NCI-H524 treated with DMSO at 0.1 percent for 48 hours (cell line): ENCODE results near the gene SLC16A9.
A peak's percentile ranks its signal among the peaks of the same experiment; 100 is the strongest.
"Not testable (repeated sequence)": the region's sequence is repeated elsewhere in the genome, so short reads cannot be mapped to it uniquely, and the experiment has no call there.

ENCODE experiments used
- DNase-seq: peaks from one replicate; lab custom pipeline; 2025; lab: John Stamatoyannopoulos, UW

SLC16A9 gene

DNA sequence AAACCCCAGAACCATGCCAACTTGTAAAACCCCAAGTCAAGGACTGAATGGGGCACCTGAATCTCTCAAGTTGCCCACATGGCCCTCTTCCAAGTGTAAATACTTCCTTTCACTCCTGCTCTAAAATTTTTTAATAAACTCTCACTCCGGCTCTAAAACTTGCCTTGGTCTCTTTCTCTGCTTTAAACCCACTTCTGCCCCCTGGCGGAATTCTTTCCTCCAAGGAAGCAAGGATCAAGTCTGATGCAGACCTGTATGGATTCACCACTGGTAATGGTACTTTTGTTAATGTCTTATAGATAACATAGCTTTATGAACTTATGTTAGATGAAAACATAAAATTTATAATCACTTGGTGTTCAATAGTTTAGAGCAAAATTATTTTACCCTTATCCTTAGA is 33.8 kb downstream of the SLC16A9 start:
- DNase-seq = no peak

DNA sequence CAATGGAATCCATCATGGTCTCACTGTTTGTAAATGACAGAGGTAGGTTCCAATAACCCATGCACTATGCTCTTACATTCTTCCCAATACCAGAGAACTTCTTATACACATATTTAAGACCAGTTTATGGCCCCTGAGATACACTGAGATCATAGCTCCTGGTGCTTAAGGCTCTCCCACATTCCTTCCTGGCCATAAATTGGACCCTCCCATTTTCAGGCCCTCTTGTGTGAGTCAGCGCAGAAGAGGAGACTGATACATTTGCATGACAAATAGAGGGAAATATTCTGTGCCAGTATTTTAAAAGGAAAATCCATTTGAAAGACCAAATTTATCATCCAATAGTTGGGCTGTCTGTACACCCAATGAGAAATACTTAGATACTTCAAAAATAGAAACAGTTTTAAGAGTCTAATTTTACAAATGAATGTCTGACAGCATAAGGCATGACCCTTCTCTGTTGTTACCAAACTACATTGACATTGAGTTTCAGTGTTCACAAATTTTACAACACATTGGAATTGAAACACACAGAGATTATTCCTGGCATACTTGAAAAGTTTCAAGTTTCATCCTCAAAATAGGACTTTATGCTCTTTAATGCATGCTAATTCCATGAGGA is 35.3 kb downstream of the SLC16A9 start:
- no peak for DNase-seq

DNA sequence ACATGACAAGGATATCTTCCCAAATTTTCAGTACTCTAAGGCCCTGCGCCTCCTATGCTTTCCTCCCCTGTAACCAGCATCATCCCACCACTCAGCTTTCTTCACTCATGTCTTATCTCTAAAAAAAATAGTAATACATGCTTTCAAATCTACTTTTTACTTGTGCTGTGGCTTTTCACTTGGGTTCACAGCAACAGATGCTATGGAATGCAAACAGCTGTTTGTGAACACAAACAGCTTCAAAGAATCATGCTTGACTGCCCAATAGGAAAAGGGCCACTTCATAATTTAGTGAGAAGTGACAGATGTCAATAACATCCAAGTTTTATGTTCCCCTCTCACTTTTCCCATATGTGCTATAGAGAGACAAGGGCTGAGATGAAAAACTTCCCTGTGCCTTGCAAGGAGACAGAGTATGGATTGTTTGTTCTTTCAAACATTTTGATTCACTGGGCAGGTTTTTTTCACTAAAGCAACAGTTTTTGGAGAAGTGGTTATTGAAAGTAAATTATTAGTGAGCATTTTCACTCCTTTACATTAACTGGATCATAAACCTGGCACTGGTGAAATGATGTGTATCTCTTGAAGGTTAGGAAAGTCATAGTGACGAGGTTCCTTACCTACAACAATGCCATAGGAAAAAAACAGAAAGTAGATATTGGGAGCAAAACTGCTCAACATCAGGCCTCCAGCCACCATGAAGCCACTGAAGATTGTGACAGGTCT is 37.3 kb downstream of the SLC16A9 start:
- DNase-seq = no peak

DNA sequence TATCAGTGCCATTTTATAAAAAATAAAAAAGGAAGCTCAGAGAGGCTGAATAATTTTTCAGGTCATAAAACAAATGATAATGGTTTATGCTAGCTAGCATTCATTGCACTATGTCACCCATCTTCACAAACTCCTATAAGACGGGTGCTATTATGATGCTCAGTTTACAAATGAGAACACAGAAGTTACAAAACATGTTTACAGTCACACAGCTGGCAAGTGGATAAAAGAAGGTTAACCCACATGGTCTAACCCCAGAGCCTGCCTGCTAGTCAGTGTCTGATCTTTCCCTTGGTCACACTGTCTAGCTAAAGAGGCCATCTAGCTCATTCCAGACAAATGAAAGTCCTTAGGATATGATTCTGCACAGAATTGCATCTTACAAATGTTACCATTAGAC is 39.4 kb downstream of the SLC16A9 start:
- DNase-seq = no peak

DNA sequence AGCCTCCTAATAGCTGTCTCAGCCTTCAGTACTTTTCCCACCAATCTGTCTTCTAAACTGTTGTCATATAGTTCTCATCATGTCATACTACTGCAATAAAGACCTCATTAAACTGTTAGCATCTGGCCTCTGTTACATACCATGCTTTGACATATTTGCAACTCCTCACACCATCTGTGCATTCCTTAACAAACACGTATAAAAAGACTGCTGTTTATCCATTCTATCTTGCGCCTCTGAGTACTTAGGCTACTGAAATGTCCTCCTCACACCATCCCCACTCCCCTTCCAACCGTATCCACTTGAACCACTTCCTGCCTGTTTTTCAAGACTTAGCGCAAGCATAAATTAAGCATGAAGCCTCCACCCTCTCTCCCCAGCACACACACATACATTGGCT is 41.6 kb downstream of the SLC16A9 start:
- peak; percentile 93 for DNase-seq

DNA sequence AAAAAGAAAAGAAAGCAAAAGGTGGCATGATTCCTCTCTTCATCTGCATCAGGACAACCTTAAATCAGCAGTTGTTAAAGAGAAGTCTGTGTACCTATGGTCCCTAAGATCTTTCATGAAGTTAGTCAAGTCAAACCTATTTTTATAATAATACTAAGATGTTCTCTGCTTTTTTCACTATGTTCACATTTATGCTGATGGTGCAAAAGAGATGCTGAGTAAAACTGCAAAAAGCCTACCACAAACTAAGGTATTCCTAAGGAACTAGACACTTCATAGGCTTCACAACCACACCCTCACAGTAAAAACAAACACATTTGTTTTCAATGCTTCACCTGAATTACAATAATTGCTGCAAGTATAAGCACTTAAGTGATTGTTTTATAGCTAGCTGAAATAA is 43.3 kb downstream of the SLC16A9 start:
- DNase-seq = no peak

DNA sequence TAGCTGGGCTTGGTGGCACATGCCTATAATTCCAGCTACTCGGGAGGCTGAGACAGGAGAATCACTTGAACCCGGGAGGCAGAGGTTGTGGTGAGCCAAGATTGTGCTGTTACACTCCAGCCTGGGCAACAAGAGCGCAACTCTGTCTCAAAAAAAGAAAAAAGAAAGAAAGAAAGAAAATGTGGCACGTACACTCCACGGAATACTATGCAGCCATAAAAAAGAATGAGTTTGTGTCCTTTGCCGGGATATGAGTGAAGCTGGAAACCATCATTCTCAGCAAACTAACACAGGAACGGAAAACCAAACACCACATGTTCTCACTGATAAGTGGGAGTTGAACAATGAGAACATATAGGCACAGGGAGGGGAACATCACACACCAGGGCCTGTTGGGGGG is 46.4 kb downstream of the SLC16A9 start:
- DNase-seq = not testable (repeated sequence)

DNA sequence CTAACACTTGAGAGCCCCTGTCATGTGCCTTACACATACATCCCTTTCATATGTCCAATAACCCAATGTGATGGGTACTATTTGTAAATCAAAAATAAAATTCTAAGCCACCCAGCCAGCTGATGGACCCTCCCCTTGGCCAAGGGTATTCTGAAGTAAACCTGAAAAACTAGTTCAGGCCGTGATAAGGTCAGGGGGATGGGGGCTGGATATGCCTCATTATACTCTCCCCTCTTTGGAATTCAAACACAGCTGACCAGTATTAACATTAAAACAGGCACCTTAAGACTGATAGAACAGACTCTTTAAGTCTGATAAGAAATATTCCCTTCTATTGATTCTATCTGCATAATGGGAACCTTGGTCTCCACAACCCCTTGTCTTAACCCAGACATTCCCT is 51.9 kb downstream of the SLC16A9 start:
- no peak for DNase-seq

DNA sequence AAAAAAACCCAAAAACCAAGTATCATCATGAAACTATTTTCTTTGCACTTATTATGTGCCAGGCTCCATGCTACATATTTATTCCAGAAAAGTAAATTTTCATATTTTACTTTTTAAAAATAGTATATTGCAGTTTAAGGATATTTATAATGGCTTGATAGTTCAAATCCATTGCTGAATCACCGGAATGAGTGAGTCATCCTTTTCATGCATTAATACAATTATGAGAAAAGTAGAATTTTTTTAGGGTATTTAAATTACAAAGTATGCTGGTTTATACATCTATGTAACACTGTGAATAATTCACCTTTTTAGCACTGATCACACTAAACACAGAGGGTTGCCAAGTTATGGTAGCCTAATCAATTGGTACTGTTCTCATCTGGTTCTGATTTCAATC is 54.3 kb downstream of the SLC16A9 start:
- DNase-seq = no peak

DNA sequence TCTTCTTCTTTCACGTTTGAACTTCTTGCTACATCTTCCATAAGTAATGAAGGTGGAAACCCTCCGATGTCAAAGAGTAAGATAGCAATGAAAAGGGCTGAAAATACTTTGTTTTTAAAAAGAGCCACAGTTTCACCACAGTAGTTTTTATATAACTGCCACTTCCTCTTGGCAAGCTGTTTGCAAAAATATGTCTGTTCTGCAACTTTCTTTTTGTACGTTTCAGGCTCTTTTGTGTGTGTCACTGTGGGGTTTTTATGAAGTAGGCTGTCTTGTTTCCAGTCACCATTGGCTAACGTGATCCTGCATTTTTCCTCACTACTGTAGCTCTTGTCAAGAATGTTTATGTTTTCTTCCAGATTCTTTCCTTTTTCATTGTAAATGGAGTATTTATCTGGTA is 55.6 kb downstream of the SLC16A9 start:
- DNase-seq = no peak

DNA sequence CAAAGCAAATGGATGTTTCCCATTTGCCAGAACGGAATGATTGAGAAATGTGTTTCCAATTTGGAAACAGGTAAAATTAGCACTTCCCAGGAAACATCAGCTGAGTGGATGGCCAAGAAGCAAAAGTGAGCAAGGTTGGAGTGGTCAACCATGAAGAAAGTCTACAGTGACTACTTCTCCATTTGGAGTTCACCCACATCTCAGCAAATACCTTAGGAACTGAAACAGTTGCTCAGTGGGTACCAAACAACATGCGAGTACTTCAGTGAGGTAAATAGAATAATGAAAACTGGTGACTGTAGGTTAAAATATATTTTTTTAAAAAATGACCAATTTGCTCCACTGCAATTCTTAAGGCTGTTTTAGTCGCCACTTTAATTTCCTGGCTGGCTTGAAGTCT is 57.7 kb downstream of the SLC16A9 start:
- no peak for DNase-seq

DNA sequence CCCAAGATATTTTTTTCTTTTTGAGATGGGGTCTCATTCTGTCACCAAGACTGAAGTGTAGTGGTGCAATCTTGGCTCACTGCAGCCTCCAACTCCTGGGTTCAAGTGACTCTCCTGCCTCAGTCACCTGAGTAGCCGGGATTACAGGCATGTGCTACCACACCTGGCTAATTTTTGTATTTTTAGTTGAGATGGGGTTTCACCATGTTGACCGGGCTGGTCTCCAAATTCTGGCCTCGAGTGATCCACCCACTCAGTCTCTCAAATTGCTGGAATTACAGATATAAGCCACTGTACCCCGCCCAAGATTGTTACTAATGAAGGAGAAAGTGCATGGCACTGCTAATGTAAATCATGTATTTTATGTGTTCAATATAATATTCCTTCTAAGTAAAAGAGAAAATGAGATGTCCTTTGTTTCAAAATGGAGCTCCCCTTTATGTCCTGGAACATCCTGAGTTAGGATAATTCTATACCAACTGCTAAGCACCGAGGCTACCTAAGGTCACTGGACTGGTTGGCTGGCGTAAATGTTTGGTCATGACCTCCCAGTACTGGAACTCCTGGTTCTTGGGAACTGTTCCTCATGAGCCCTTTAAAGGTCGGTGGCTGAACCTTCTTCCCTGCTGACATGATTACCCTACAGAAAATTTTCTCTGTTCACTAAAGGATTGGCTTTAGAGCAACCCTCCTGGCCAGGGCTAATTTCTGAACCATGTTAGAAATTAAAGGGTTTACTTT is 59.9 kb downstream of the SLC16A9 start:
- DNase-seq = no peak

DNA sequence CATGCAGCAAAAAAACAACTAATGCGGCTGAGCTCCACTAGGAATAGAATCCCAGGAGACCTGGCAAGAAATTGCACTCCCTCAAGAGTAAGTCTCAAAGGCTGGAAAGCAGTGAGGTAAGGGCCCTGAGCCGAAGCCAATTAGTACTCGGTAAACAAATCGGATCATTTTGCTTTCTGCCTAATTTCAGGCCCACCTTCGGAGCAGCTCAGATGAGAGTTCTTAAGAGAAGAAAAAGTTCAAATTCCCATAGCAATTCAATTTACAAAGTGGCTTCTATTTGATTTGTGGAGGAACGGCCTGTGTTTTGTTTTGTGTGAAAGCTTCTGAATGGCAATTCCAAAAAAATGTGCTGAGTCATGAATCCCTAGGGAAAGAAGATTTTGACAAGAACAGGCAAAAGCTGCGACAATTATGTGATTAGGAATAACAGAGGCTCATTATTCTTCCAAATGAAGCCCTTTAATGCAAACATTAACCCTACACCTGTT is 60.9 kb downstream of the SLC16A9 start:
- DNase-seq = peak; percentile 1

DNA sequence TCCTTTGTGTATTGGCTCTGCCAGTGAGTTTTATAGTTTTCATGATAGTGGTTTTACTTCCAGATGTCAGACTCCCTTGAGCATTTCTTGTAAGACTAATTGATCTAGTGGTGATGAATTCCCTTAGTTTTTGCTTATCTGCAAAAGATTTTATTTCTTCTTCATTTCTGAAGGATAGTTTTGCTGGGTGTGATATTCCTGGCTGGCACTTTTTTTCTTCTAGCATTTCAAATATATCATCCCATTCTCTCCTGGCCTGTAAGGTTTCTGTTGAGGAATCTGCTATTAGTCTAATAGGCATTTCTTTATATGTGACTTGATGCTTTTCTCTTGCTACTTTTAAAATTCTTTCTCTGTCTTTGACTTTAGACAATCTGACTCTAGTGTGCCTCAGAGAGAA is 64.8 kb downstream of the SLC16A9 start:
- no peak for DNase-seq

DNA sequence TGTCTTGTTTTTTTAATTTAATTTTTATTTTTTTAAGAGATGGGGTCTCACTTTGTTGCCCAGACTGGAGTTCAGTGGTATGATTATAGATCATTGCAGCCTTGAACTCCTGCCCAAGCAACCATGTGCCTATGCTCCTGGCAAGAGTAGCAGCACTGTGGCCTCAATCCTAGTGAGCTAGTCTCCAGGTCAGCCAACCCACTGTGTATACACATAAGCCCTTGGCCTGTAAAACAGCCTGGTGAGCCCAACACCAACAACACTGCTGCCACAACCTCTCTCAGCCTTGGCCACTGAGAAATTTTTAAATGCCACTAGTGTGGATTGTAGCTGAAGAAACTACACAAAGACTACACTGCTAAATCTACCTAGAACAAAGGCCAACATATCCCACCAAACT is 68.0 kb downstream of the SLC16A9 start:
- DNase-seq = not testable (repeated sequence)

DNA sequence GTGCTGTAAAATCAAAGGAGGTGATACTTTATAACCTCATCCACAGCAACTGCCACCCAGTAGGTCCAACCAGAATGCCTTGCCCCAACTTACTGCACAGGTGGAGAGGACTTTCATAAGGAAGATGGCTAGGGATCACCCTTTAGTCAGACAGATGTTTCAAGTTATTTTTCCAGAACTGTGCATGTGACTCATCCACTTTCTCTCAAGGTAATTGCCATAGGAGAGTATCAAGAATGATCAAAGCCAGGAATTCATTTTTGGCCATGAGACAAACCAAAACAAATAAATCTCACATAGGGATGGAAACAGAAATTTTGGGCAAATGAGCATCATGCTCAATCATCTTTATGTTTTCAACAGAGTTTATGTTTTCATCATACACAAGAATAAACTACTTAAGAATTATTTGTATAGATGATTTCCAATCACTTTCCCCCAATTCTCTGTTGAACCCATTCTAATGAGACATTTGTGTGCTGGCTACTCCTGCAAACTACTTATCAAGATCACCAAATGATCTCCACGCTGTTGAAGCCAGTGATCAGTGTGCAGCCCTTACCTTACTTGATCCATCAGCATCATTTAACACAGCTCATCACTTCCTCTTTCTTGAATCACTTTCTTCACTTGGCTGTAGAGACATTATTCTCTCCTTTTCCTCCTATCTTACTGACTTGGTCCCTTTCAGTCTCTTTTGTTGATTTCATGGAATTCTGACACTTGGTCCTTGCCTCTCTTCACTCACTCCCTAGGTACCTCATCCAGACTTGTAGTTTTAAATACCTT is 74.0 kb downstream of the SLC16A9 start:
- DNase-seq = no peak

DNA sequence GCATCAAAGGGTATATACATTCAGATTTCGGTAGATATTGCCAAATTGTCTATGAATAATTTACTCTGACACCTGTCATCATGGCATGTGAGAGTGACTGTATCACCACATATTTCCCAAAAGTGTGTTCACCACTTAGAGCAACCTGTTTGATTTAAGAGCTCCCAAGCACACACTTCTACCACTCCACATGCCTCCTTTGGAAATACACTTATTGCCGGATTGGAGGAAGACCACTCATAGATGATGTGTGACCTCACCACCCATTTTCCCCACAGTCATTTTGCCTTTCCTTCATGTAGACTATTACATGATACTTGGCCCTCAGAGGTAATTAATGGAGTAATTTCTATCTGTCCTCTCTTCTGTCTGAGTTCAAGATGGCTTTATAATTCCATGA is 75.5 kb downstream of the SLC16A9 start:
- no peak for DNase-seq

DNA sequence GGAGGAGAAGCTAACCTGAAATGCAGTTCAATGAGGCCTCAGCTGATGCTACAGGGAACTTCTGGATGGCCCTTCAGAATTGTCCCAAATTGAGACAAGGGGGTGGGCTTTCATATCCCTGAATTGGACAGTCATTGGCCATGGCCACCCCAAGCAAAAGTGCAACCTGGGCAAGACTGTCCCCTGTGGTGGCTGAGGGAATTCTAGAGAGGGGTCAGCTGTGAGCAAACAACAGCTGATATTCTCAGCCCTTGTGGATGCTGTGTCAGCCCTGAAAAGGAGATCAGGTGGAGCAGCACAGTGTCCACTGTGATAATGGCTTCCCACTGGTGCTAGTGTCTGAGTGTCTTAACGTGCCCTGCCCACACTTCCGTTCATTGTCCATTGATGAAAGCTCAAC is 76.6 kb downstream of the SLC16A9 start:
- DNase-seq = no peak

DNA sequence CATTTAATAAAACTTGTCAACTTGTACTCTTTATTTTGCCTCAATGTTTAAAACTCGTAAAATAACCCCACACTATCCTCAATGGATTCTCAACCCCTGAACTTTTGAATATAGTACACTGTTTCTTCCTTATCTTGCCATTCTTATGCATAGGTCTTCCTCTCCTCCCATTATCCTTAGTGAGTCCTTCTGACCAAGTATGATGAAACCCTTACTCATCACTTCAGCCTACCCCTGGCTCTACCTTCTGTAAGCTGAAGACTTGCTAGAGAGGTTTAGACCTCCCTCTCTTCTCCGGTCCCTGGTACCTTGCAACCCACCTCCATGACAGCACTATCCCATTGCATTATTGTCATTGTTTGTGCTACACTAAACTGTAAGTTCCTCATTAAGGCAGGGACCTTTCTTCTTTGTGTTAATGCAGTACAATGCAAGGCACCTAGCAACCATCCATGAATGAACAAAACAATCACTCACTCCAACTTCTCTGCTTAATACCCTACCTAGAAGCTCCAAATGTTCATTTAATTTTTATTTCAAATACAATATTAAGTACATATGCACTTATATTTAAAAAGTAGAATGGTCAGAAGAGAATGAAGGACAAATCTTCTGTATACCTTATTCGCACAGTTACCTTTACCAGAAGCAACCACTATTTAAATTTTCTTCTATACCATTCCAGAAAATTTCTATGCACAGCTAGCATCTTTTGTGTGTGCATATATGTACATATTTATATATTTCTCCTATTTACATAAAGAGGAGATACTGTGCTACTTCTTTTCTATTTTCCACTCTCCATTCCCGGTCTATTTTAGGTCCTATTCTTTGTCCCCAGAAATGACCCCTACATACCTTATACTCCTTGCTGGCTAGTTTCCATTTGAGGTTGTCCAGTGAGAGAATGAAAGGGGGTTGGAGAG is 77.5 kb downstream of the SLC16A9 start:
- no peak for DNase-seq

DNA sequence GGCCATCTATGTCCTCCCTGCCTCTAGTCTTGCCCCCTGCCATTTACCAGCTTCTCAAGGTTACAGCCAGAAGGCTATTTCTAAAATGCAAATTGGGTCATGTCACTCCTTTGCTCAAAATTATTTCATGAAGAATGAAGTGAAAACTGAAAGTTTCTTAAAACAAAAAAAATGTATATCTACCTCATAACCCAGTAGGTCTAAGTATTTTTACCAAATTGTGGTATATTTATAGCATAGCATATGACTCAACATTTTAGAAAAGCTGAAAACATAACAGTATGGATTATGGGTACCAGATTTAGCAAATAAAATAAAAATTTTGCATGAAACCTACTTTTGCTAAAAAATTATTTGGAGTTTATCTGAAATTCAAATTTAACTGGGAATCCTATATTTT is 78.4 kb downstream of the SLC16A9 start:
- no peak for DNase-seq

DNA sequence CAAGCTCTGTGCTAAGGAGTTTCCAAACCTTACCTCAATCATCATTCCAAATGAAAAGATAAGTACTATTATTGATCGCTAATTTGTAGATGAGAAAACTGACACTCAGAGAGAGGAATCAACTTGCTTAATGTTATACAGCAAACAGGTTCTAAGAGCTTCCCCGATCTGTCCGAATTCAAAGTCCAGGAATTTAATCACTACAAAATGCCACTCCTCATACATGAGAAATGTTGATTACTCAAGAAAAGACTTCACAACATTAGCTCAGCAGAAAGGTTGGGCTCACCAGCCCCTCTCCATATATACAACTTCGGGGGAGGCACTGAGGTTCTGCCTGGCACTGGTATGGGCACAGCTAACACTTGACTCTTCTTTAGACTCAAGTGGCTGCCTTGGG is 80.7 kb downstream of the SLC16A9 start:
- no peak for DNase-seq
